SJSA1 (cell line): ENCODE measurements around the gene TP53TG3E. TPM values are rescaled to one million over a fixed set of nuclear protein-coding genes. Genes with fewer than 3 reads are reported as not detected.
A peak's percentile ranks its signal among the peaks of the same experiment; 100 is the strongest.
"Not testable (repeated sequence)": the region's sequence is repeated elsewhere in the genome, so short reads cannot be mapped to it uniquely, and the experiment has no call there.

Experiments
- DNase-seq, 2 experiments: peaks; one replicate each; pipeline ENCODE4 v3.0.0-alpha.2; 2015 to 2020; ENCODE audit warnings: low spot score in 2 of 2, low read depth in 1 of 2
- H3K27ac ChIP-seq: fragments of 250-450 bp; sonication (Bioruptor Pico); 2 replicates; pipeline ENCODE4 v1.5.1; 2020; ENCODE audit warnings: mild to moderate bottlenecking, moderate library complexity
- H3K27me3 ChIP-seq: fragments of 250-450 bp; sonication (Bioruptor Pico); replicated peaks from 2 replicates; pipeline ENCODE4 v1.5.1; 2020; ENCODE audit warnings: mild to moderate bottlenecking, moderate library complexity
- H3K36me3 ChIP-seq: fragments of 250-450 bp; sonication (Bioruptor Pico); 2 replicates; pipeline ENCODE4 v1.5.1; 2020; ENCODE audit warnings: mild to moderate bottlenecking
- H3K4me1 ChIP-seq: fragments of 250-450 bp; sonication (Bioruptor Pico); replicated peaks from 2 replicates; pipeline ENCODE4 v1.6.1; 2021; ENCODE audit warnings: mild to moderate bottlenecking
- H3K4me3 ChIP-seq: fragments of 250-450 bp; sonication (Bioruptor Pico); 2 replicates; pipeline ENCODE4 v1.5.1; 2020; ENCODE audit warnings: mild to moderate bottlenecking
- H3K9me3 ChIP-seq: fragments of 250-450 bp; sonication (Bioruptor Pico); replicated peaks from 2 replicates; pipeline ENCODE4 v1.5.1; 2020; ENCODE audit warnings: mild to moderate bottlenecking
- total RNA-seq: library from RNA; depleted of rRNA; stranded (reverse); fragments of >200 nt; shearing (Covaris generic); gene quantifications from 2 replicates; pipeline ENCODE4 v1.2.3, GENCODE V29; 2014; rRNA removed

Gene TP53TG3E, protein sequence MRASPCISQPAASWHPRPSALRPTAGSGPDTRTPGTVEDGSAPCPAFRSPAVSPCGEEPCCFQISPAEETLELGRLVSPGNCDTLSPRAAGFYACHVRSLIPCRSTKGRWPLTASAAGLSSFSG
- total RNA-seq, result not detected in 2 replicates

- not testable (repeated sequence) for H3K4me3 ChIP-seq, H3K9me3 ChIP-seq, H3K36me3 ChIP-seq, H3K27me3 ChIP-seq, H3K27ac ChIP-seq, DNase-seq, H3K4me1 ChIP-seq
These were observed at the start of gene TP53TG3E for GRCh38 chr16:33304006-33304405. Gene TP53TG3E (plus strand): TSS chr16:33304306. CDS start chr16:33304374, 68 bp downstream.

DNA sequence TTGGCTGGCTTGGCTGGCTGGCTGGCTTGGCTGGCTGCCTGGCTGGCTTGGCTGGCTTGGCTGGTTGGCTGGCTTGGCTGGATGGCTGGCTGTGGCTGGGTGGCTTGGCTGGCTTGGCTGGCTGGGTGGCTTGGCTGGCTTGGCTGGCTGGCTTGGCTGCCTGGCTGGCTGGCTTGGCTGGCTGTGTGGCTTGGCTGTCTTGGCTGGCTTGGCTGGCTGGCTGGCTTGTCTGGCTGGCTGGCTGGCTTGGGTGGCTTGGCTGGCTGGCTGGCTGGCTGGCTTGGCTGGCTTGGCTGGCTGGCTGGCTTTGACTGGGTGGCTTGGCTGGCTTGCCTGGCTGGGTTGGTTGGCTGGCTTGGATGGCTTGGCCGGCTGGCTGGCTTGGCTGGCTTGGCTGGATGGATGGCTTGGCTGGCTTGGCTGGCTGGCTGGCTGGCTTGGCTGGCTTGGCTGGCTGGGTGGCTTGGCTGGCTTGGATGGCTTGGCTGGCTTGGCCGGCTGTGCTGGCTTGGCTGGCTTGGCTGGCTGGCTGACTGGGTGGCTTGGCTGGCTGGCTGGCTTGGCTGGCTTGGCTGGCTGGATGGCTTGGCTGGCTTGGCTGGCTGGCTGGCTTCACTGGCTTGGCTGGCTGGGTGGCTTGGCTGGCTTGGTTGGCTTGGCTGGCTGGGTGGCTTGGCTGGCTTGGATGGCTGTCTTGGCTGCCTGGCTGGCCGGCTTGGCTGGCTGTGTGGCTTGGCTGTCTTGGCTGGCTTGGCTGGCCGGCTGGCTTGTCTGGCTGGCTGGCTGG lies 32.3 kb downstream of the TP53TG3E start:
- peak in 1 of 2 experiments; percentile 90 for DNase-seq
- H3K27me3 ChIP-seq, H3K36me3 ChIP-seq: not testable (repeated sequence)

GRCh38 chr16:33337627-33338542 lies 33.8 kb downstream of the TP53TG3E start:
- not testable (repeated sequence) for H3K27ac ChIP-seq, H3K4me3 ChIP-seq, H3K27me3 ChIP-seq, H3K4me1 ChIP-seq, H3K36me3 ChIP-seq, H3K9me3 ChIP-seq
- DNase-seq, result peak in 1 of 2 experiments; percentile 83

More for the DNA sequence above, 32.3 kb downstream of the TP53TG3E start:
- not testable (repeated sequence) for H3K4me1 ChIP-seq, H3K4me3 ChIP-seq, H3K9me3 ChIP-seq, H3K27ac ChIP-seq

GRCh38 chr16:33338543-33338951 lies 34.4 kb downstream of the TP53TG3E start:
- not testable (repeated sequence) for H3K36me3 ChIP-seq, H3K9me3 ChIP-seq, H3K4me1 ChIP-seq, H3K27ac ChIP-seq, H3K4me3 ChIP-seq, H3K27me3 ChIP-seq
- DNase-seq, result peak in 1 of 2 experiments; percentile 76

DNA sequence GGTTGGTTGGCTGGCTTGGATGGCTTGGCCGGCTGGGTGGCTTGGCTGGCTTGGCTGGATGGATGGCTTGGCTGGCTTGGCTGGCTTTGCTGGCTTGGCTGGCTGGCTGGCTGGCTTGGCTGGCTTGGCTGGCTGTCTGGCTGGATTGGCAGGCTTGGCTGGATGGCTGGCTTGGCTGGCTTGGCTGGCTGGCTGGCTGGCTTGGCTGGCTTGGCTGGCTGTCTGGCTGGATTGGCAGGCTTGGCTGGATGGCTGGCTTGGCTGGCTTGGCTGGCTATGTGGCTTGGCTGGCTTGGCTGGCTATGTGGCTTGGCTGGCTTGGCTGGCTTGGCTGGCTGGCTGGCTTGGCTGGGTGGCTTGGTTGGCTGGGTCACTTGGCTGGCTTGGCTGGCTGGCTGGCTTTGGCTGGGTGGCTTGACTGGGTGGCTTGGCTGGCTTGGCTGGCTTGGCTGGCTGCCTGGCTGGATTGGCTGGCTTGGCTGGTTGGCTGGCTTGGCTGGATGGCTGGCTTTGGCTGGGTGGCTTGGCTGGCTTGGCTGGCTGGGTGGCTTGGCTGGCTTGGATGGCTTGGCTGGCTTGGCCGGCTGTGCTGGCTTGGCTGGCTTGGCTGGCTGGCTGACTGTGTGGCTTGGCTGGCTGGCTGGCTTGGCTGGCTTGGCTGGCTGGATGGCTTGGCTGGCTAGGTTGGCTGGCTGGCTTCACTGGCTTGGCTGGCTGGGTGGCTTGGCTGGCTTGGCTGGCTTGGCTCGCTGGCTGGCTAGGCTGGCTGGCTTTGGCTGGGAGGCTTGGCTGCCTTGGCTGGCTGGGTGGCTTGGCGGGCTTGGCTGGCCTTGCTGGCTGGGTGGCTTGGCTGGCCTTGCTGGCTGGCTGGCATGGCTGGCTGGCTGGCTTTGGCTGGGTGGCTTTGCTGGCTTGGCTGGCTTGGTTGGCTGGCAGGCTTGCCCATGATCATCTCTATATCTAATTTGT lies 35.3 kb downstream of the TP53TG3E start:
- not testable (repeated sequence) for H3K4me1 ChIP-seq, H3K9me3 ChIP-seq, H3K27ac ChIP-seq, H3K36me3 ChIP-seq, H3K27me3 ChIP-seq, H3K4me3 ChIP-seq
- peak in 1 of 2 experiments; percentile 91 for DNase-seq

Other genes with a start within 250 kb of the TP53TG3E start
- not detected in 2 replicates for gene TP53TG3C, start 110.1 kb upstream of the TP53TG3E start, total RNA-seq
- gene TP53TG3B, start 56.5 kb downstream of the TP53TG3E start, total RNA-seq, result not detected in 2 replicates
- gene TP53TG3F, start 155.3 kb downstream of the TP53TG3E start, total RNA-seq, result not detected in 2 replicates